A673 (cell line): ENCODE data around the gene FBXL15. TPM values are rescaled to one million over a fixed set of nuclear protein-coding genes. Genes with fewer than 3 reads are reported as not detected.

Experiments used
- BruUV-seq: library from RNA; stranded (reverse); fragments of 400-500 nt; replicated peaks from 2 replicates; lab custom pipeline; 2021; lab: Mats Ljungman, UMichigan
- CTCF ChIA-PET: fragments of 300-600 bp; sonication (Branson Sonifier 250); formaldehyde crosslinking; loops from one replicate; lab custom pipeline; 2022; ENCODE audit warnings: antibody characterized with exemption; lab: Charles Lee
- POLR2A ChIA-PET: fragments of 300-600 bp; sonication (Branson Sonifier 250); formaldehyde crosslinking; loops from one replicate; lab custom pipeline; 2022; ENCODE audit warnings: antibody characterized with exemption; ENCODE audit not compliant: low non-redundant PET; lab: Charles Lee
- DNase-seq: peaks from one replicate; pipeline ENCODE4 v3.0.0-alpha.2; 2015; ENCODE audit warnings: low spot score
- H3K27ac ChIP-seq: fragments of 200-600 bp; sonication (generic); 2 replicates; pipeline ENCODE4 v1.5.1; 2016; ENCODE audit warnings: mixed run types, low read depth, mild to moderate bottlenecking, mixed read lengths, antibody characterized with exemption, low read length; ENCODE audit not compliant: poor library complexity, severe bottlenecking
- H3K27me3 ChIP-seq: fragments of 200-600 bp; sonication (generic); replicated peaks from 2 replicates; pipeline ENCODE4 v1.6.1; 2017; ENCODE audit warnings: mixed run types, low read depth, mild to moderate bottlenecking, mixed read lengths, antibody characterized with exemption, low read length; ENCODE audit not compliant: insufficient read depth, poor library complexity
- H3K36me3 ChIP-seq: fragments of 200-600 bp; sonication (generic); 2 replicates; pipeline ENCODE4 v1.6.1; 2016; ENCODE audit warnings: mixed run types, mild to moderate bottlenecking, mixed read lengths, antibody characterized with exemption, low read length; ENCODE audit not compliant: insufficient read depth, poor library complexity, severe bottlenecking
- H3K4me1 ChIP-seq: fragments of 200-600 bp; sonication (generic); 2 replicates; pipeline ENCODE4 v1.6.1; 2017; ENCODE audit warnings: mixed run types, mild to moderate bottlenecking, mixed read lengths, antibody characterized with exemption, low read length; ENCODE audit not compliant: insufficient read depth, poor library complexity, severe bottlenecking
- H3K4me3 ChIP-seq: fragments of 200-600 bp; sonication (generic); 2 replicates; pipeline ENCODE4 v1.5.1; 2016; ENCODE audit warnings: low read depth, mixed run types, mild to moderate bottlenecking, mixed read lengths, low read length; ENCODE audit not compliant: poor library complexity, severe bottlenecking
- H3K9me3 ChIP-seq: fragments of 200-600 bp; sonication (generic); 2 replicates; pipeline ENCODE4 v1.6.1; 2016; ENCODE audit warnings: mixed run types, low read depth, mild to moderate bottlenecking, mixed read lengths, antibody characterized with exemption, low read length; ENCODE audit not compliant: poor library complexity, severe bottlenecking
- CTCF ChIP-seq: fragments of 300-800, 200-600 bp; sonication (generic); conservative IDR thresholded peaks from 2 replicates; pipeline ENCODE4 v1.5.1; 2017; ENCODE audit warnings: low read depth, mild to moderate bottlenecking, antibody characterized with exemption, low read length, moderate library complexity, mixed read lengths
- EZH2 ChIP-seq: fragments of 200-600 bp; sonication (generic); IDR thresholded peaks from 2 replicates; pipeline ENCODE4 v1.6.1; 2017; ENCODE audit warnings: borderline replicate concordance, low read depth, mild to moderate bottlenecking, mixed read lengths, antibody characterized with exemption, low read length; ENCODE audit not compliant: poor library complexity, severe bottlenecking
- intact Hi-C: fragments of 100-400 bp; cut with micrococcal nuclease; formaldehyde crosslinking; loops from one replicate; pipeline ENCODE4 v1.10.0; 2022; ENCODE audit not compliant: unreplicated experiment
- total RNA-seq: library from RNA; stranded (reverse); gene quantifications from 2 replicates; pipeline ENCODE4 v1.2.3, GENCODE V29; 2021

FBXL15 gene
- total RNA-seq, 1 experiment from 2014 or later = 8.9 TPM

GRCh38 chr10:102399217-102400021 lies 21.2 kb upstream of the FBXL15 start:
- CTCF ChIA-PET = interaction anchor here (0.6 to 1.7 kb wide), 10 partner anchors 10 to 184 kb away, joined by 3 to 7 read pairs (median 4); partner anchors contain the start of gene ELOVL3
- no TSS peak for BruUV-seq
- intact Hi-C loops = loop anchor here (5.0 to 10.0 kb wide), 3 partner anchors 167 to 245 kb away; partner anchors contain the start of gene TRIM8

GRCh38 chr10:102400076-102400475 lies 20.6 kb upstream of the FBXL15 start:
- H3K4me1 ChIP-seq = peaks cover 9% of the 10 kb centered on the region
- no peak for DNase-seq
- H3K36me3 ChIP-seq = no peaks in the 10 kb centered on the region
- H3K9me3 ChIP-seq = no peaks in the 10 kb centered on the region
- ChIA-PET CTCF (interaction anchor here (0.6 to 1.7 kb wide), 4 partner anchors 10 to 182 kb away, joined by 3 to 6 read pairs (median 4); no protein-coding TSS in a partner anchor), POLR2A (interaction anchor here (0.6 kb wide), 1 partner anchor 41 kb away, joined by 3 read pairs; no protein-coding TSS in a partner anchor)
- no TSS peak for BruUV-seq
- TF ChIP-seq EZH2 (no peak), CTCF (no peak)
- no peaks in the 10 kb centered on the region for H3K27me3 ChIP-seq
- intact Hi-C loops = no loop called here
- no peak overlapping the region for H3K27ac ChIP-seq
- peak overlapping the region; percentile 65 for H3K4me3 ChIP-seq

More at GRCh38 chr10:102399217-102400021, 21.2 kb upstream of the FBXL15 start:
- H3K27me3 ChIP-seq = no peaks in the 10 kb centered on the region
- TF ChIP-seq EZH2 (no peak), CTCF (peak; percentile 97)
- no peaks in the 10 kb centered on the region for H3K36me3 ChIP-seq
- peak overlapping the region; percentile 86 for H3K27ac ChIP-seq
- peak overlapping the region; percentile 65 for H3K4me3 ChIP-seq
- POLR2A ChIA-PET = interaction anchor here (0.6 kb wide), 1 partner anchor 41 kb away, joined by 3 read pairs; no protein-coding TSS in a partner anchor
- no peaks in the 10 kb centered on the region for H3K9me3 ChIP-seq
- peaks cover 9% of the 10 kb centered on the region for H3K4me1 ChIP-seq
- peak; percentile 89 for DNase-seq

- no peak for DNase-seq
- intact Hi-C loops = no loop called here
- Histone ChIP-seq H3K4me3 (no peak overlapping the region), H3K9me3 (no peaks in the 10 kb centered on the region), H3K4me1 (peaks cover 9% of the 10 kb centered on the region), H3K27ac (no peak overlapping the region), H3K36me3 (no peaks in the 10 kb centered on the region), H3K27me3 (no peaks in the 10 kb centered on the region)
- CTCF ChIA-PET = interaction anchor here (1.0 to 1.7 kb wide), 2 partner anchors 9 to 171 kb away, joined by 3 read pairs; no protein-coding TSS in a partner anchor
- POLR2A ChIA-PET = no interaction called here
- no TSS peak for BruUV-seq
- TF ChIP-seq CTCF = no peak
- no peak for TF ChIP-seq EZH2
Measured at GRCh38 chr10:102400598-102401341, 19.9 kb upstream of the FBXL15 start.
